GM21786 (cell line): ENCODE measurements around the gene MBOAT7.

Experiments used
- ATAC-seq: cut with Tn5 transposase; IDR thresholded peaks from one replicate; pipeline ENCODE4 v1.9.1; 2021; ENCODE audit not compliant: unreplicated experiment

Gene MBOAT7

DNA sequence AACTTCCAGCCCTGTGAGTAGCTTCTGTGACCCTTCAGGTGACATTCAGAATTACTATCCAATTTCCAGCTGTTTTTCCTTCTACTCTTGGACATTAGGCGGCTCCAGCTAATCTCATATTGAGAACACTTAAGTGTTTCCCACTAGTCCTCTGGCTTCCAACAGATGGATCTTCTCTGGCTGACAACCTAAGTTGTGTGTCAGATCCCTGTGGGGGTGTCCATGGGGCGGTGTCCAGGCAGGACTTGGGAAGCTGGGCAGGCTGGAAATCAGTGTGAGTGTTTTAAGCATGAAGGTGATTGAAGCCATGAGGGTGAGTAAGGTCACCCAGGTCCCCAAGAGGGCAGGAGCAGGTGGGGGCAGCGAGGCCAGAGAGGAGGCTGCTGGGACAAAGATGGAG lies 41.7 kb downstream of the MBOAT7 start:
- ATAC-seq: no peak

GRCh38 chr19:54145541-54146158 lies 43.7 kb downstream of the MBOAT7 start:
- no peak for ATAC-seq

- no peak for ATAC-seq
These were observed 47.1 kb downstream of the MBOAT7 start for GRCh38 chr19:54142166-54142780.

DNA sequence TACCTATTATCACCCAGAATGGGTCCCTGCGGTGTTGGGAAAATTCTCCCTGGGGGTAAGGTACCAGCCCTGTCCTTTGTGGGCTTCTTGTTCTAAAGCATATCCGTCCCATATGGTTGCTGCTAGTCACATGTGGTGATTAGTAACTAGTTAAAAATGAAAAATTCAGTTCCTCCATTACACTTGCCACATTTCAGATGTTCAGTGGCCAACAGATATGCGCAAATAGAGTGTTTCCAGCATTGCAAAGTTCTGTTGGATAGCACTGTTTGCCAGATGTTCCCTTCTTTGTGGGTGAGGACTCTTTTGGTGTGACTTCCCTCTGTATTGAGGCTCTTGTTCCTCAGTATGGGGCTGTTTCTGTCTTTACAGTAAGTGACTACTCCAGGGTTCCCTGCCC lies 48.0 kb downstream of the MBOAT7 start:
- no peak for ATAC-seq

DNA sequence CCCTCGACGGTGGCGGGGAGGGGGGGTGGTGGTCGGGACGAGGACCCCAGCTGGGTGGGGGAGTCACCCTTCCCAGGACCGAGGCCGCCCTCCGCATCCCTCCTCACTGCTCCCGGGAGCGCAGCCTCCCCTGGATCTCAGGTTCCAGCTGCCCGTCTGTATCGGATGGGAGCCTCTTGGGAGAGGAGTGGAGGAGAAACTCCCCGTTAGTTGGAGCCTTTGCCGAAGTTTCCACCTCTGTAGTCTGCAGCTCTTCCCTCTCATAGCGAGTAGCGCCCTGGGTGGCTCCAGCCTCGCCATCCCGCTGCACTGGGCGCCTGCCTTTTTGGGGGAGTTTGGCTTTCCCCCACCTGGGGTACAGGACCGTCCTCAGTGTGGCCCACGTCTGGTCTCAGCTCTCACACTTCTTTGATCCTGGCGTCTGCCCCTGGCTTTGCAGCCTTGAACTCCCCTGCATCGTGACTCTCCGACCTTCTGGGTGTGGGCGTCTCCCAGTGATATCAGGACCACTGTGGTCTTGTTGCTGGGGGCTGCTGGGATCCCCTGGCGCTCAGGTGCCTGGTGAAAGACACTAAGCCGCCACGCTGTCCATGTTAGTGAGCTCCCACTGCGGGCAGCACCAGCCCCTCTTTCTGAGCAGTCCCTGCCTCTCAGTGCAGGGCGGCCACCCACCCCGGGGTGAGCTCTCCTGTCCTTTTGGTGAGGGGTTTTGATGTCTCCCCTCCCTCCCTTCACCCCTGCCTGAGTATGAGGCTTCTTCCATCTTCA lies 50.7 kb downstream of the MBOAT7 start:
- no peak for ATAC-seq

DNA sequence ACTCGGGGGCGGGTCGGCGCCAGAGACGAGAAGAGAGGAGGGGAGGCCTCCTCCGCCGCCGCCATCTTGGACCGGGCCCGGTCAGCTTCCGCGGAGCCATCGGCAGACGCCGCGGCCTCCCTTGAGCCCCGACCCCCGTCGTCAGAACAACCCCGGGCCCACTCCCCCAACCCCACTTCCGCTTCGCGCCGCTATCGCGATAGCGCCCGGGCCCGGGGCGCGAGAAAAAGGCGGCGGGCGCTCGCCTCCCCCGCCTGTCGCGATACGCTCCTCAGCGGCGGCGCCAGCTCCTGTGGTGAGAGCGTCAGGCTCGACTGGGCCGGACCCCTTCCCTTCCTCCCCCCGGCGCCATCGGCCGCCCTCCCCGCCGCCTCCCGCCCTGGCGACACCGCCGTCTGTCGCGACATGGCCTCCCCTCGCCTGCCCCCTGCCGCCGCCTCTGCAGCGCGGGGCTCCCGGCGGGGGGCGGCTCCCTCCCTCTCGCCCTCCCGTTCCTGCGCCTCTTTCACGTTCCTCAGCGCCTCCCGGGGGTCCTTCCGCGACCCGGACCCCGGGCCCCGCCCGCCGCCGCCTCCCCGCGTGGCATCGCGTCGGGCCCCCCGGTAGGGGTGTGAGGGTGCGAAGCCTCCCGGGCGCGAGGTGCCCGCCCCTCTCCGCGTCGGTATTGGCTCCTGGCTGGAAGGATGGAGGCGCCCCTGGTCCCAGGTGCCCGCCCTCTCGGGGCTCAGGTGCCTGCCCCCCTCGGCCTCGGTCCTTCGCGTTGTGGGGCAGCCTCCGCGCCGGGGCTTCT lies 51.5 kb downstream of the MBOAT7 start, which contains the start of gene CNOT3:
Gene CNOT3 (plus strand): TSS at position 64 of the 790 bp plus-strand sequence. CDS start 5,217 bp downstream, outside the sequence.
- no peak for ATAC-seq

GRCh38 chr19:54136864-54137698 lies 52.3 kb downstream of the MBOAT7 start:
- peak; percentile 80 for ATAC-seq

DNA sequence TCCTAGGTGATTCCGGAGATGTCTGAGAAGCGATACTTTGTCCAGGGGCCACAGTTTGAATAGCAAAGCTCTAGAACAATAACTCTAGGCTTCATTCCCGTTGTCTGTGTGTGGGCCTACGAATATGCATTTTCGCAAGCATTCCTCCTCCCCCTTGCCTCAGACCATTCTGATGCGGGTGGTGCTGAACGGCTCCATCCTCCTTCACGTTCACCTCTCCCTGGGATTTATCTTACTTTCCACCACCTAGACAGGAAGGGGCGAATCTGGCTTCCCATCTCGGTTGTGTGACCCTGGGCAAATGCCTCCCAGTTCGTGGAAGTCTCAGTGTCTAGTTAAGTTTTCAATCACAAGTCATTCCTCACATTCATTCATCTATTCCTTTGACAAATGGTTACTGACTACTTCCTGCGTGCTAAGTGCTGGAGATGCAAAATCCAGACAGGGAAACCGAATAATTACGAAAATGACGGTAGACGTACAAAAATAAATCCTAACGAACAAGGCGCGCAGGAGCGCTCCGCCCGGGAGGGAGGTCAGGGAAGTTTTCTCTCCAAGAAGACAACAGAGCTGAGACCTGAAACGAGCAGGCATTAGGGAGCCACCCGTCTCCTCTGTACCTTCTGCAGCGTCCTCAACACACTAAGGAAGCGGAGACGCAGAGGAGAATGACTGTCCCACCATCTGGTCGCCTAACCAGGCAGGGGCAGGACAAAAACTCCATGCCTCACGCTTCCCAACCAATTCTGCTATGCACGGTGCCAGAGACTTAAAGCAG lies 53.1 kb downstream of the MBOAT7 start:
- no peak for ATAC-seq

GRCh38 chr19:54133957-54134590 lies 55.3 kb downstream of the MBOAT7 start:
- ATAC-seq: no peak

GRCh38 chr19:54133312-54133956 lies 55.9 kb downstream of the MBOAT7 start:
- no peak for ATAC-seq

DNA sequence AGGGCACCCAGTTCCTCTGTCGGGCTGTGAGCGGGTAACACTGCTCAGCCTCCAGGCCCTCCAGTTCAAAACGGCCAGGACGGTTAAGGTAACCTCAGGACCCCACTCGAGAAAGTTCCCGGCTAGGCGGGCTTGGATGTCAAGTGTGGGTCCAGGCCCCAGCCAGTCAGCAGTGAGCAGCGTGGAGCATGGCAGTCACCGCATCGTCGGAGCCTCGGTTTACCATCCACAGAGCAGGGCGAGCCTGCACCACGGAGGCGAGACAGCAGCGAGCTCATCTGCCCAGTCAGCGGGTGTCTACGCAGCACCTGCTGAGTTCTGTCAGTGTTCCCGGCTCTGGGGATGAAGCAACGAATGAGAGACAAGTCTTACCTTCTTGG lies 59.8 kb downstream of the MBOAT7 start:
- ATAC-seq: no peak

DNA sequence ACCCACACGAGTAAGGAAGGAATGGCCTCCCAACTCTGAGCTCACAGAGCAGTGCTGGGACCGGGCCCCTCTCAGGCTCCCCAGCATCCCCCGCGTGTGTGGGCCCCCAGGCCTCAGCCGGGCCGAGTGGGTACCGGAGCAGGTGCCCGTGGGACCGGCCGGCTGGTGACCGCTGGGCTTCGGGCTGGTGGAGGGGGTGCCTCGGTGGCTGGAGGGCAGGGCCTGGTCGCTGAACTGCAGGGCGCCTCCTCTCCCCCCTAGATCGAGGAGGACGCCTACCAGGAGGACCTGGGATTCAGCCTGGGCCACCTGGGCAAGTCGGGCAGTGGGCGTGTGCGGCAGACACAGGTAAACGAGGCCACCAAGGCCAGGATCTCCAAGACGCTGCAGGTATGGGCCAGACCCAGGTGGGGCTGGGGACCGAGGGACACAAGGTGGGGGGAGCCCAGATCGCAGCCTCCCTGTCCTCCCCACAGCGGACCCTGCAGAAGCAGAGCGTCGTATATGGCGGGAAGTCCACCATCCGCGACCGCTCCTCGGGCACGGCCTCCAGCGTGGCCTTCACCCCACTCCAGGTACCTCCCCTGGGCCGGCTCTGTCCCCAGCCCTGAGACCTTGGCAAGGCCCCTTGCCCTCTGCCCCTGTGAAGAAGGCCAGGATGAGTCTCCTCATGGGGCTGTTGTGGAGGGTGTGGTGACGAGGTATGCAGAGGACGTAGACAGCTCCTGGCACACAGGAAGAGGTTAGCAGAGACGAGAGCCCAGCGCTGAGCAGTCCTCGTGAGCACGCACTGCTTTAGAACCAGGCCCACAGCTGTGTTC lies 60.4 kb downstream of the MBOAT7 start:
- no peak for ATAC-seq

DNA sequence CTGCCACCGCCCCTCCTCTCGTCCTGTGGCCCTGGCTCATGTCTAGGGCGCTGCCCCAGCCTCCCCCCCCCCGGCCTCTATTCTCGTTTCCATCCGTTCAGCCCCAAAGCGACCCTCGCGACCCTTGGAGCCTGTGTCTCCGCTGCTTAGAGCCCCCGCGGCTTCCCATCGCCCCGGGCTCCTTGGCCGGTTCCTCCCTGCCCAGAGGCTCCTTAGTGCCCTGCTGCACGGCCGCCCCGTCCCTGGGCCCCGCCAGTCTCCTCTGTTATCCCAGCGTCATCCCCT lies 61.0 kb downstream of the MBOAT7 start:
- no peak for ATAC-seq

- ATAC-seq: no peak
These were observed 61.5 kb downstream of the MBOAT7 start for GRCh38 chr19:54127688-54128440.

- no peak for ATAC-seq
These were observed 63.7 kb downstream of the MBOAT7 start for GRCh38 chr19:54125713-54126112.

- ATAC-seq: no peak
These were observed 65.0 kb downstream of the MBOAT7 start for GRCh38 chr19:54124393-54124792.

DNA sequence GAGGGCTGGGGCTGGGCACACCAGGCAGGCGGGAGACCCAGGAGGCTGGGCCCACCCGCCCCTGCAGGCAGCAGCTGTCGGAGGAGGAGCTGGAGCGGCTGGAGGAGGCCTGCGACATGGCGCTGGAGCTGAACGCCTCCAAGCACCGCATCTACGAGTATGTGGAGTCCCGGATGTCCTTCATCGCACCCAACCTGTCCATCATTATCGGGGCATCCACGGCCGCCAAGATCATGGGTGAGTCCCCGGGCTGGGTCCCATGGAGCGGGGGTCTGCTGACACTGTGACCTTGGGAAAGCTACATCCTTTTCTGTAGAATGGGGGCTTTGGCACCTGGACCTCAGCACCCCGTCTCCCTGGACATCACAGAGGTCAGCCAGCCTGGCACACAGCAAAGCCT lies 65.7 kb downstream of the MBOAT7 start:
- no peak for ATAC-seq
